OCI-LY1 (cell line): ENCODE data around the gene TRIP12.

Experiments
- H2AFZ ChIP-seq: fragments of 200-600 bp; sonication (generic), shearing (Covaris generic); 2 replicates; pipeline ENCODE4 v1.6.0; 2014; ENCODE audit warnings: antibody characterized with exemption, mild to moderate bottlenecking, low read length
- H3F3A ChIP-seq: fragments of 200-600 bp; sonication (generic), shearing (Covaris generic); 2 replicates; pipeline ENCODE4 v1.6.0; 2014; ENCODE audit warnings: mild to moderate bottlenecking, antibody characterized with exemption, low read length, moderate library complexity; ENCODE audit not compliant: insufficient read depth
- H3K27ac ChIP-seq: fragments of 200-600 bp; sonication (generic); 2 replicates; pipeline ENCODE4 v1.5.1; 2014; ENCODE audit warnings: low read length, mixed run types, mild to moderate bottlenecking, low read depth; ENCODE audit not compliant: poor library complexity, severe bottlenecking
- H3K27me3 ChIP-seq: fragments of 200-600 bp; sonication (generic); 2 replicates; pipeline ENCODE4 v1.6.0; 2014; ENCODE audit warnings: antibody characterized with exemption, mild to moderate bottlenecking, low read length, moderate library complexity; ENCODE audit not compliant: insufficient read depth
- H3K36me3 ChIP-seq: fragments of 200-600 bp; sonication (generic); 2 replicates; pipeline ENCODE4 v1.6.1; 2014; ENCODE audit warnings: mild to moderate bottlenecking, antibody characterized with exemption, low read length, moderate library complexity, mixed read lengths; ENCODE audit not compliant: insufficient read depth
- H3K4me1 ChIP-seq: fragments of 200-600 bp; sonication (generic); 2 replicates; pipeline ENCODE4 v1.5.1; 2014; ENCODE audit warnings: mild to moderate bottlenecking, low read length, moderate library complexity; ENCODE audit not compliant: insufficient read depth, severe bottlenecking
- H3K4me2 ChIP-seq: fragments of 200-600 bp; sonication (generic), shearing (Covaris generic); 2 replicates; pipeline ENCODE4 v1.6.1; 2014; ENCODE audit warnings: low read length
- H3K4me3 ChIP-seq: fragments of 200-600 bp; sonication (generic); 2 replicates; pipeline ENCODE4 v1.5.1; 2014; ENCODE audit warnings: low read length, low read depth, mild to moderate bottlenecking, mixed read lengths; ENCODE audit not compliant: poor library complexity, severe bottlenecking
- H3K79me2 ChIP-seq: fragments of 200-600 bp; shearing (Covaris generic); 2 replicates; pipeline ENCODE4 v1.6.1; 2016; ENCODE audit warnings: mixed run types, low read length, mixed read lengths; ENCODE audit not compliant: insufficient read depth
- H3K9ac ChIP-seq: fragments of 200-600 bp; sonication (generic), shearing (Covaris generic); 2 replicates; pipeline ENCODE4 v1.6.1; 2014; ENCODE audit warnings: mild to moderate bottlenecking, low read length, mixed read lengths
- H3K9me2 ChIP-seq: fragments of 200-600 bp; sonication (generic), shearing (Covaris generic); 2 replicates; pipeline ENCODE4 v1.6.1; 2014; ENCODE audit warnings: low read depth, mild to moderate bottlenecking, low read length, mixed read lengths
- H3K9me3 ChIP-seq: fragments of 200-600 bp; shearing (Covaris generic); 2 replicates; pipeline ENCODE4 v1.6.1; 2014; ENCODE audit warnings: low read length, mixed read lengths
- H4K20me1 ChIP-seq: fragments of 200-600 bp; sonication (generic), shearing (Covaris generic); 2 replicates; pipeline ENCODE4 v1.6.0; 2016; ENCODE audit warnings: mild to moderate bottlenecking, low read length; ENCODE audit not compliant: insufficient read depth
- EZH2 ChIP-seq: fragments of 200-600 bp; sonication (generic), shearing (Covaris generic); IDR thresholded peaks from 2 replicates; pipeline ENCODE4 v1.8.0; 2017; ENCODE audit warnings: borderline replicate concordance, mixed run types, mild to moderate bottlenecking, antibody characterized with exemption, low read length, moderate library complexity, mixed read lengths
- TF ChIP-seq, protein P1 (sequence below): fragments of 200-600 bp; sonication (generic), shearing (Covaris generic); IDR thresholded peaks from 2 replicates; pipeline ENCODE4 v1.5.1; 2017; ENCODE audit warnings: mild to moderate bottlenecking, antibody characterized with exemption, low read length, moderate library complexity, mixed read lengths

The TRIP12 gene

DNA sequence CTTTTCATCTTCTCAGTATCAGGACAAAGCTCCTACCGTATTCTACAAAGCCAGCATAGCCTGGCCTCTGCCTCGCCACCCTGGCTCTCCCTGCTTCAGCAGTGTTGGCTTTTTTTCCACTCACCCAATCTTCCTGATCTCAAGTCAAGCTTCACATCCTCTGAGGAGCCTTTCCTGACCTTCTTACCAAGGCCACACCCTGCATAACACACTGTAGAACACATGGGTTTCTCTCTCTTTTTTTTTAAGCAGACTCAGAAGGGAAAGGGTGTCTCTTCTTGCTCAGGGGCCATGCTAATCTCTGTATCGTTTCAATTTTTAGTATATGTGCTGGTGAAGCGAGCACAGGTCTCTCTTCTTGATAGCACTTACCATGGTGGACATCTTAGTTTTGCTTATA is 15.7 kb upstream of the TRIP12 start:
- H3K27ac ChIP-seq, result no peak overlapping the region
- H3K9me2 ChIP-seq, result no peaks in the 10 kb centered on the region
- no peaks in the 10 kb centered on the region; the same call in 1 of the 2 replicates for H3F3A ChIP-seq
- H3K27me3 ChIP-seq, result no peaks in the 10 kb centered on the region
- no peaks in the 10 kb centered on the region for H3K79me2 ChIP-seq
- no peak overlapping the region for H3K4me2 ChIP-seq
- TF ChIP-seq EZH2, result no peak
- TF ChIP-seq, protein P1, sequence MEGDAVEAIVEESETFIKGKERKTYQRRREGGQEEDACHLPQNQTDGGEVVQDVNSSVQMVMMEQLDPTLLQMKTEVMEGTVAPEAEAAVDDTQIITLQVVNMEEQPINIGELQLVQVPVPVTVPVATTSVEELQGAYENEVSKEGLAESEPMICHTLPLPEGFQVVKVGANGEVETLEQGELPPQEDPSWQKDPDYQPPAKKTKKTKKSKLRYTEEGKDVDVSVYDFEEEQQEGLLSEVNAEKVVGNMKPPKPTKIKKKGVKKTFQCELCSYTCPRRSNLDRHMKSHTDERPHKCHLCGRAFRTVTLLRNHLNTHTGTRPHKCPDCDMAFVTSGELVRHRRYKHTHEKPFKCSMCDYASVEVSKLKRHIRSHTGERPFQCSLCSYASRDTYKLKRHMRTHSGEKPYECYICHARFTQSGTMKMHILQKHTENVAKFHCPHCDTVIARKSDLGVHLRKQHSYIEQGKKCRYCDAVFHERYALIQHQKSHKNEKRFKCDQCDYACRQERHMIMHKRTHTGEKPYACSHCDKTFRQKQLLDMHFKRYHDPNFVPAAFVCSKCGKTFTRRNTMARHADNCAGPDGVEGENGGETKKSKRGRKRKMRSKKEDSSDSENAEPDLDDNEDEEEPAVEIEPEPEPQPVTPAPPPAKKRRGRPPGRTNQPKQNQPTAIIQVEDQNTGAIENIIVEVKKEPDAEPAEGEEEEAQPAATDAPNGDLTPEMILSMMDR, result no peak
- H3K4me3 ChIP-seq, result no peak overlapping the region
- H3K36me3 ChIP-seq, result no peaks in the 10 kb centered on the region
- no peak overlapping the region for H2AFZ ChIP-seq
- H3K9ac ChIP-seq, result no peak overlapping the region
- no peaks in the 10 kb centered on the region for H3K9me3 ChIP-seq
- no peaks in the 10 kb centered on the region for H3K4me1 ChIP-seq
- H4K20me1 ChIP-seq, result no peaks in the 10 kb centered on the region

DNA sequence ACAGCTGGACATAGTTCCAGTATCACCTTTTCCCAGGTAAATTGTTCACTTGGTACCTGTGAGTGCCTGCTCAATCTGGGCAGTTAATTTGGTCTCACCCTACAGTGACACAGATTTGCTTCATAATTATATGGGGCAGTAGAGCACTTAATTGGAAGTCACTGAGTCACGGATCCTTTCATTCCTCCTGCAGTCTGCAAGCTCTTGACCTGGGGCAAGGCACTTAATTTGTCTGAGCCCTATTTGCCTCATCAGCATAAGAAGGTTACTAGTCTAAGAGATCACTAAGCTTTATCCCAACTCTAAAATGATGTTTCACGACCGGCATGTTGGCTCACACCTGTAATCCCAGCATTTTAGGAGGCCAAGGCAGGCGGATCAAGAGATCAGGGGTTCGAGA is 9.4 kb upstream of the TRIP12 start:
- H3K9ac ChIP-seq, result no peak overlapping the region
- H3K79me2 ChIP-seq, result no peaks in the 10 kb centered on the region
- H3K9me3 ChIP-seq, result no peaks in the 10 kb centered on the region
- no peak overlapping the region for H2AFZ ChIP-seq
- no peak overlapping the region for H3K27ac ChIP-seq
- H3K36me3 ChIP-seq, result no peaks in the 10 kb centered on the region
- no peak overlapping the region for H3K4me3 ChIP-seq
- TF ChIP-seq, protein P1, result no peak
- no peak for TF ChIP-seq EZH2
- no peaks in the 10 kb centered on the region for H3K27me3 ChIP-seq
- no peaks in the 10 kb centered on the region for H3K4me1 ChIP-seq
- no peaks in the 10 kb centered on the region for H4K20me1 ChIP-seq
- no peak overlapping the region for H3K4me2 ChIP-seq
- H3F3A ChIP-seq, result no peaks in the 10 kb centered on the region; the same call in 1 of the 2 replicates
- no peaks in the 10 kb centered on the region for H3K9me2 ChIP-seq

DNA sequence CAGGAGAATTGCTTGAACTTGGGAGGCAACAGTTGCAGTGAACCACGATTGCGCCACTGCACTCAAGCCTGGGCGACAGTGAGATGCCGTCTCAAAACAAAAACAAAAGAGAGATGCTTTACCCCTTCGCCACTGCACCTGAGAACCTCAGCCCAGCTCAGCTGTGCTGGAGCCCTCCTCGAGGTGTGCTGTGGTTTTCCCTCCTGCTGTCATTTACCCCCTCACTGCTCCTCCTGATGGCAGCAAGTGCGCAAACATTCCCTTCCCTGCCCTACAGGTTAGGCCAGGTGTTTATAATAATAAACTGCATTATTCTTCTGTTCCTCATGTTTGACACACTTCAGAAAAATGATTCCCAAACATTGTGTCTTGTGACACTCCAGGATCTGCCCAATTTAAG is 8.8 kb upstream of the TRIP12 start:
- H3K9ac ChIP-seq, result no peak overlapping the region
- no peak overlapping the region for H3K4me3 ChIP-seq
- no peak for TF ChIP-seq EZH2
- TF ChIP-seq, protein P1, result no peak
- no peaks in the 10 kb centered on the region for H3K79me2 ChIP-seq
- no peaks in the 10 kb centered on the region for H3K4me1 ChIP-seq
- H3F3A ChIP-seq, result no peaks in the 10 kb centered on the region; the same call in 1 of the 2 replicates
- H3K27me3 ChIP-seq, result no peaks in the 10 kb centered on the region
- no peaks in the 10 kb centered on the region for H3K9me2 ChIP-seq
- H3K36me3 ChIP-seq, result no peaks in the 10 kb centered on the region
- H2AFZ ChIP-seq, result no peak overlapping the region
- H3K9me3 ChIP-seq, result no peaks in the 10 kb centered on the region
- H4K20me1 ChIP-seq, result no peaks in the 10 kb centered on the region
- H3K4me2 ChIP-seq, result no peak overlapping the region
- H3K27ac ChIP-seq, result no peak overlapping the region
